Lung (tissue), 12 donors: ENCODE data around the gene SOCS7. TPM values are rescaled to one million over a fixed set of nuclear protein-coding genes. Genes with fewer than 3 reads are reported as not detected.
A peak's percentile ranks its signal among the peaks of the same experiment; 100 is the strongest.

Experiments
- ATAC-seq: fragments of 200-7000 bp; cut with Tn5 transposase; one replicate; pipeline ENCODE4 v1.9.1; 2020; ENCODE audit warnings: moderate number of reproducible peaks; ENCODE audit not compliant: insufficient read depth, low FRiP score
- DNase-seq, 3 donors: peaks; one replicate each; pipeline ENCODE4 v3.0.0-alpha.2; 2013 to 2017
- H3K27ac ChIP-seq, 2 donors: one replicate each; pipeline ENCODE4 v1.5.1; 2013; ENCODE audit warnings: mild to moderate bottlenecking in 2 of 2, moderate library complexity in 2 of 2, control low read depth in 1 of 2, inconsistent platforms in 1 of 2, low read depth in 1 of 2, low read length in 1 of 2
- H3K27me3 ChIP-seq, 3 donors: one replicate each; pipeline ENCODE4 v1.5.1; 2013; ENCODE audit warnings: low read length in 2 of 3; ENCODE audit not compliant: control insufficient read depth in 3 of 3, insufficient read depth in 3 of 3
- H3K36me3 ChIP-seq, 4 donors: one replicate each; pipeline ENCODE4 v1.5.1; 2013; ENCODE audit warnings: low read length in 4 of 4, mild to moderate bottlenecking in 1 of 4, moderate library complexity in 1 of 4; ENCODE audit not compliant: control insufficient read depth in 4 of 4, insufficient read depth in 4 of 4
- H3K4me1 ChIP-seq, 5 donors: one replicate each; pipeline ENCODE4 v1.5.1; 2013; ENCODE audit warnings: low read length in 5 of 5, mild to moderate bottlenecking in 2 of 5, moderate library complexity in 1 of 5; ENCODE audit not compliant: control insufficient read depth in 5 of 5, insufficient read depth in 5 of 5
- H3K4me3 ChIP-seq: one replicate; pipeline ENCODE4 v1.5.1; 2013; ENCODE audit warnings: mild to moderate bottlenecking, control low read depth, moderate library complexity
- H3K9ac ChIP-seq, 2 donors: one replicate each; pipeline ENCODE4 v1.5.1; 2013; ENCODE audit warnings: low read length in 2 of 2, control low read depth in 1 of 2; ENCODE audit not compliant: insufficient read depth in 1 of 2
- H3K9me3 ChIP-seq, 4 donors: one replicate each; pipeline ENCODE4 v1.5.1; 2013; ENCODE audit warnings: low read length in 3 of 4, mild to moderate bottlenecking in 1 of 4, moderate library complexity in 1 of 4; ENCODE audit not compliant: control insufficient read depth in 4 of 4, insufficient read depth in 3 of 4
- WGBS, 2 donors: extraction: QIAGEN DNeasy Blood & Tissue Kit; methylation state at CpG; one replicate each; pipeline ENCODE4 v1.1.7; 2013; 5-methylcytosine and 5-hydroxymethylcytosine counted together
- polyA plus RNA-seq, 2 donors: library from polyadenylated mRNA; stranded (reverse); fragments of 200-250 nt; gene quantifications; one replicate each; pipeline ENCODE4 v1.2.1, GENCODE V29; 2013
- total RNA-seq, 2 donors: library from RNA; depleted of rRNA in 1 of 2; stranded (reverse); fragments of >200 nt in 1 of 2; gene quantifications; one replicate each; pipeline ENCODE4 v1.2.1, GENCODE V29; 2014 to 2021
- TF ChIP-seq, protein P1 (sequence below): IDR thresholded peaks from 2 replicates; pipeline ENCODE4 v1.5.1; 2012; ENCODE audit warnings: mild to moderate bottlenecking; ENCODE audit errors: control extremely low read depth, extremely low read depth
- donor health status: control.
- donor health status: control.
- donor health status: Bipolar disorder and iron deficiency.
- donor health status: healthy.
- donor health status: DM: yes; HTN: yes; CAD: no.

Gene SOCS7
- total and polyA plus RNA-seq, 4 donors, result 6.5 to 23.6 (median 10.2) TPM

DNA sequence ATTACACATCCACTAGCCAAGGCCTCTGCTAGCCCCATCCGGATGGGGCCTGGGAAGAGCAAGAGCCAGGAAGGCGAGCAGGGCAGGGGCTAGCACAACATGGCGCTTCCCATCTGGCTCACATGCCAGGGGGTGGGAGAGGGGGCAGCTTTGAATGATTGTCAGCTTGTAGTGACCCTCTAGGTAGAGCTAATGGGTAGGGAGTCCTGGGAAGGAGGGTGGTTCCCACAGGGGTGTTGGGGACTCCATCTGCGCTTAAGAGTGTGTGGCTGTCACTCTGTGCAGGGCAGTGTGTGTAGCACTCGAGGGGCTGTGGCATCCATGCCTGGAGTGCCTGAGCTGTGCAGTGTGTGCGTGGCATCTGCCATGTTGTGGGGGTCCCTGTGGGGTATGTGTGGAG, 101.1 kb downstream of the SOCS7 start:
- no peak overlapping the region for H3K9ac ChIP-seq
- H3K4me1 ChIP-seq, result peaks cover 16 to 67% (median 45%) of the 10 kb centered on the region in 5 donors
- H3K27me3 ChIP-seq, result no peaks in the 10 kb centered on the region
- no peaks in the 10 kb centered on the region for H3K36me3 ChIP-seq
- H3K9me3 ChIP-seq, result no peaks in the 10 kb centered on the region
- TF ChIP-seq, protein P1, sequence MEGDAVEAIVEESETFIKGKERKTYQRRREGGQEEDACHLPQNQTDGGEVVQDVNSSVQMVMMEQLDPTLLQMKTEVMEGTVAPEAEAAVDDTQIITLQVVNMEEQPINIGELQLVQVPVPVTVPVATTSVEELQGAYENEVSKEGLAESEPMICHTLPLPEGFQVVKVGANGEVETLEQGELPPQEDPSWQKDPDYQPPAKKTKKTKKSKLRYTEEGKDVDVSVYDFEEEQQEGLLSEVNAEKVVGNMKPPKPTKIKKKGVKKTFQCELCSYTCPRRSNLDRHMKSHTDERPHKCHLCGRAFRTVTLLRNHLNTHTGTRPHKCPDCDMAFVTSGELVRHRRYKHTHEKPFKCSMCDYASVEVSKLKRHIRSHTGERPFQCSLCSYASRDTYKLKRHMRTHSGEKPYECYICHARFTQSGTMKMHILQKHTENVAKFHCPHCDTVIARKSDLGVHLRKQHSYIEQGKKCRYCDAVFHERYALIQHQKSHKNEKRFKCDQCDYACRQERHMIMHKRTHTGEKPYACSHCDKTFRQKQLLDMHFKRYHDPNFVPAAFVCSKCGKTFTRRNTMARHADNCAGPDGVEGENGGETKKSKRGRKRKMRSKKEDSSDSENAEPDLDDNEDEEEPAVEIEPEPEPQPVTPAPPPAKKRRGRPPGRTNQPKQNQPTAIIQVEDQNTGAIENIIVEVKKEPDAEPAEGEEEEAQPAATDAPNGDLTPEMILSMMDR, result no peak
- 83 to 84% methylated on average over 6 of the region's 6 CpGs for WGBS, 2 donors
- peak overlapping the region; percentile 5 for H3K4me3 ChIP-seq
- DNase-seq, result no peak
- peak overlapping the region; percentile 89 to 93 for H3K27ac ChIP-seq
- ATAC-seq, result no peak

DNA sequence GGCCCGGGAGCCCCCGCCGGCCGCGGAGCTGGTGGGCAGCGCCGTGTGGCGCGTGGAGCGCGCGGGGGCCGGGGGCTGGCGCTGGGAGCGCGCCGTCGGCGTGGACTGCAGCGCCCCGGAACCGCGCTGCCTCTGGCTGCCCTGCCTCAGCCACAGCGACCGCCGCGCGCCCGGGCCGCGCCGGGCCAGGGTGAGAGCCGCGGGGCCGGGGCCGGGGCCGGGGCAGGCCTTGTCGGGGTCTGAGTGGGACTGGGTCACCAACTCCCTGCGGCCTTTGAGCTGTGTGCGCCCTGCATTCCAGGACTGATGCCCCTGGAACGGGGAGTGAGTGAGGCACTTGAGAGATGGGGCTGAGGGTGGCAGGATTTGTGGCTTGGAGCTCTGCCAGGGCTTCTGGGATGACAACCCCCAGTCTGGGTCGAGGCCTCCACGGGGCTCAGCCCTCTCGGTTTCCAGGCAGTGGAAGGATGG, 102.3 kb downstream of the SOCS7 start:
- WGBS, 2 donors, result 2 to 10% methylated on average over 17 to 44 of the region's 44 CpGs
- peak overlapping the region; percentile 51 for H3K4me3 ChIP-seq
- no peak for ATAC-seq
- peak overlapping the region in 1 of 2 donors; percentile 13 for H3K9ac ChIP-seq
- no peaks in the 10 kb centered on the region for H3K27me3 ChIP-seq
- no peaks in the 10 kb centered on the region for H3K9me3 ChIP-seq
- DNase-seq, result peak in 2 of 3 donors; percentile 47 to 72
- peaks cover 0 to 10% (median under 1%) of the 10 kb centered on the region in 4 donors for H3K36me3 ChIP-seq
- TF ChIP-seq, protein P1, result no peak
- peak overlapping the region; percentile 91 to 93 for H3K27ac ChIP-seq
- peaks cover 16 to 67% (median 38%) of the 10 kb centered on the region in 5 donors for H3K4me1 ChIP-seq

DNA sequence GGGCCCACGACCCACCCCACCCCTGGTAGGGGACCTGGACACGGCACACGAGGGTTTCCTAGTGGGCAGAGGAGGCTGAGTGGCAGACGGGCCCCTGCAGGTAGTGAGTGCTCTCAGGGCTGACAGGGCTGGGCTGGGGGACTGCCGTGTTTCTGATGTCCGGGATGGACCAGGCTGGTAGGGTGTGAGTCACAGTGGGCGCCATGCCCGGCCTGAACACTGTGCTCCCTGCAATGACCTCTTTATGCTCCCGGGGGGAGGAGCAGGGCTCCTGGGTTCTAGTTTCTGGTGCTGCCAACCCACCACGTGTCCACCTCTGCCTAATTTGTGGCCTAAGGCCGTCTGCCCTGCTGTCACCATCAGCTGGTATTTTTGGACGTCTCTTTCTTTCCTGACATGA, 102.9 kb downstream of the SOCS7 start:
- Histone ChIP-seq H3K27ac (peak overlapping the region; percentile 91 to 93), H3K4me1 (peaks cover 12 to 63% (median 32%) of the 10 kb centered on the region in 5 donors), H3K36me3 (peaks cover 0 to 15% (median 3%) of the 10 kb centered on the region in 4 donors), H3K4me3 (peak overlapping the region; percentile 51), H3K27me3 (no peaks in the 10 kb centered on the region), H3K9ac (peak overlapping the region in 1 of 2 donors; percentile 13), H3K9me3 (no peaks in the 10 kb centered on the region)
- TF ChIP-seq, protein P1, result no peak
- ATAC-seq (peak; percentile 30), DNase-seq (peak in 1 of 3 donors; percentile 45)
- WGBS, 2 donors, result 31 to 54% methylated on average over 12 of the region's 12 CpGs

Other genes with a start within 250 kb of the SOCS7 start
- not detected for gene TBC1D3E, start 223.9 kb upstream of the SOCS7 start, total RNA-seq
- not detected for gene TBC1D3E, start 223.9 kb upstream of the SOCS7 start, polyA plus RNA-seq
- not detected for gene TBC1D3, start 159.3 kb upstream of the SOCS7 start, total RNA-seq
- not detected for gene TBC1D3, start 159.3 kb upstream of the SOCS7 start, polyA plus RNA-seq
- 10 to 100 TPM; 23.4 to 36.0 TPM for gene MRPL45, start 54.7 kb upstream of the SOCS7 start, total RNA-seq
- gene MRPL45, start 54.7 kb upstream of the SOCS7 start, polyA plus RNA-seq, result 10 to 100 TPM; 16.3 to 22.8 TPM
- gene GPR179, start 7.9 kb upstream of the SOCS7 start, total RNA-seq, result under 1 TPM; 0.17 to 0.31 TPM
- under 1 TPM; 0.03 to 0.06 TPM for gene GPR179, start 7.9 kb upstream of the SOCS7 start, polyA plus RNA-seq
- gene ARHGAP23, start 76.6 kb downstream of the SOCS7 start, total RNA-seq, result 10 to 100 TPM; 59.2 to 91.7 TPM
- gene ARHGAP23, start 76.6 kb downstream of the SOCS7 start, polyA plus RNA-seq, result 10 to 100 TPM; 18.3 to 19.2 TPM